Mesendoderm (in vitro differentiated cells): ENCODE measurements around the gene FBLN2.

Experiments
- DNase-seq: peaks from one replicate; pipeline ENCODE4 v3.0.0; 2013
- H2AK5ac ChIP-seq: 2 replicates; pipeline ENCODE4 v1.6.1; 2013; ENCODE audit warnings: low read length, inconsistent platforms
- H2BK120ac ChIP-seq: 2 replicates; pipeline ENCODE4 v1.6.1; 2013; ENCODE audit warnings: low read depth, mild to moderate bottlenecking, low read length, moderate library complexity, mixed read lengths
- H2BK15ac ChIP-seq: replicated peaks from 2 replicates; pipeline ENCODE4 v1.6.1; 2013; ENCODE audit warnings: low read depth, mild to moderate bottlenecking, moderate library complexity
- H2BK5ac ChIP-seq: 2 replicates; pipeline ENCODE4 v1.6.1; 2013; ENCODE audit warnings: low read length, inconsistent platforms
- H3K18ac ChIP-seq: 2 replicates; pipeline ENCODE4 v1.6.1; 2013; ENCODE audit warnings: mild to moderate bottlenecking, low read length, mixed read lengths
- H3K23ac ChIP-seq: one replicate; pipeline ENCODE4 v1.6.1; 2013; ENCODE audit warnings: low read length
- H3K27ac ChIP-seq: 2 replicates; pipeline ENCODE4 v1.5.1; 2013; ENCODE audit warnings: low read depth, mild to moderate bottlenecking, inconsistent platforms, low read length, moderate library complexity
- H3K27me3 ChIP-seq: 2 replicates; pipeline ENCODE4 v1.6.1; 2013; ENCODE audit warnings: low read length, control low read depth, mild to moderate bottlenecking, inconsistent platforms; ENCODE audit not compliant: insufficient read depth, poor library complexity
- H3K36me3 ChIP-seq: 2 replicates; pipeline ENCODE4 v1.6.1; 2013; ENCODE audit warnings: low read length, inconsistent platforms; ENCODE audit not compliant: control insufficient read depth, insufficient read depth
- H3K4ac ChIP-seq: one replicate; pipeline ENCODE4 v1.6.1; 2013; ENCODE audit warnings: low read depth, mild to moderate bottlenecking, low read length, moderate library complexity
- H3K4me1 ChIP-seq: 2 replicates; pipeline ENCODE4 v1.6.1; 2013; ENCODE audit warnings: low read depth, low read length, inconsistent platforms; ENCODE audit not compliant: control insufficient read depth
- H3K4me2 ChIP-seq: 2 replicates; pipeline ENCODE4 v1.6.1; 2013; ENCODE audit warnings: low read length
- H3K4me3 ChIP-seq: 2 replicates; pipeline ENCODE4 v1.5.1; 2013; ENCODE audit warnings: mild to moderate bottlenecking, low read length
- H3K56ac ChIP-seq: one replicate; pipeline ENCODE4 v1.6.1; 2013; ENCODE audit warnings: low read length
- H3K79me1 ChIP-seq: 2 replicates; pipeline ENCODE4 v1.6.1; 2013; ENCODE audit warnings: low read length, inconsistent platforms
- H3K79me2 ChIP-seq: 2 replicates; pipeline ENCODE4 v1.6.1; 2013; ENCODE audit warnings: mild to moderate bottlenecking, low read length; ENCODE audit not compliant: control insufficient read depth, insufficient read depth
- H3K9ac ChIP-seq: 2 replicates; pipeline ENCODE4 v1.6.1; 2013; ENCODE audit warnings: low read length, inconsistent platforms
- H4K5ac ChIP-seq: one replicate; pipeline ENCODE4 v1.6.1; 2013; ENCODE audit warnings: low read length
- H4K8ac ChIP-seq: one replicate; pipeline ENCODE4 v1.6.1; 2013; ENCODE audit warnings: low read depth, mild to moderate bottlenecking, control low read depth, low read length, moderate library complexity
- WGBS: extraction: QIAGEN DNeasy Blood & Tissue Kit; methylation state at CpG from one replicate; pipeline ENCODE4 v1.1.7; 2013; ENCODE audit warnings: low lambda C conversion rate, missing lambda C conversion rate; ENCODE audit not compliant: insufficient coverage; ENCODE audit errors: extremely low coverage; 5-methylcytosine and 5-hydroxymethylcytosine counted together

FBLN2 gene

GRCh38 chr3:13654330-13655060 is 105.6 kb downstream of the FBLN2 start:
- Histone ChIP-seq H3K9ac (peak overlapping the region; percentile 51), H2BK120ac (no peak overlapping the region), H3K23ac (peak overlapping the region; percentile 48), H3K4me2 (peak overlapping the region; percentile 25), H3K56ac (peak overlapping the region; percentile 69), H3K79me2 (no peaks in the 10 kb centered on the region), H4K8ac (no peak overlapping the region), H4K5ac (no peak overlapping the region), H3K36me3 (no peaks in the 10 kb centered on the region), H2BK5ac (no peak overlapping the region), H3K4ac (no peak overlapping the region), H2BK15ac (no peak overlapping the region), H3K4me1 (no peaks in the 10 kb centered on the region), H3K4me3 (no peak overlapping the region), H3K27me3 (no peaks in the 10 kb centered on the region), H2AK5ac (no peak overlapping the region), H3K18ac (no peak overlapping the region), H3K79me1 (no peaks in the 10 kb centered on the region), H3K27ac (no peak overlapping the region)
- no CpG with 5 or more reads among the region's 15 CpGs for WGBS
- peak; percentile 68 for DNase-seq

- no peak overlapping the region for H2BK120ac ChIP-seq
- H3K18ac ChIP-seq, result no peak overlapping the region
- no peaks in the 10 kb centered on the region for H3K4me1 ChIP-seq
- no peaks in the 10 kb centered on the region for H3K79me1 ChIP-seq
- H4K5ac ChIP-seq, result no peak overlapping the region
- no peaks in the 10 kb centered on the region for H3K36me3 ChIP-seq
- no peak overlapping the region for H2BK15ac ChIP-seq
- peak overlapping the region; percentile 48 for H3K23ac ChIP-seq
- H3K9ac ChIP-seq, result peak overlapping the region; percentile 51
- no peak overlapping the region for H3K4me3 ChIP-seq
- H3K79me2 ChIP-seq, result no peaks in the 10 kb centered on the region
- no peak overlapping the region for H4K8ac ChIP-seq
- peak; percentile 73 for DNase-seq
- peak overlapping the region; percentile 44 for H3K4me2 ChIP-seq
- H3K4ac ChIP-seq, result no peak overlapping the region
- H3K27ac ChIP-seq, result no peak overlapping the region
- no CpG with 5 or more reads among the region's 70 CpGs for WGBS
- no peaks in the 10 kb centered on the region for H3K27me3 ChIP-seq
- no peak overlapping the region for H2BK5ac ChIP-seq
- H3K56ac ChIP-seq, result peak overlapping the region; percentile 69
- H2AK5ac ChIP-seq, result no peak overlapping the region
These were observed 106.4 kb downstream of the FBLN2 start for GRCh38 chr3:13655061-13655913.

DNA sequence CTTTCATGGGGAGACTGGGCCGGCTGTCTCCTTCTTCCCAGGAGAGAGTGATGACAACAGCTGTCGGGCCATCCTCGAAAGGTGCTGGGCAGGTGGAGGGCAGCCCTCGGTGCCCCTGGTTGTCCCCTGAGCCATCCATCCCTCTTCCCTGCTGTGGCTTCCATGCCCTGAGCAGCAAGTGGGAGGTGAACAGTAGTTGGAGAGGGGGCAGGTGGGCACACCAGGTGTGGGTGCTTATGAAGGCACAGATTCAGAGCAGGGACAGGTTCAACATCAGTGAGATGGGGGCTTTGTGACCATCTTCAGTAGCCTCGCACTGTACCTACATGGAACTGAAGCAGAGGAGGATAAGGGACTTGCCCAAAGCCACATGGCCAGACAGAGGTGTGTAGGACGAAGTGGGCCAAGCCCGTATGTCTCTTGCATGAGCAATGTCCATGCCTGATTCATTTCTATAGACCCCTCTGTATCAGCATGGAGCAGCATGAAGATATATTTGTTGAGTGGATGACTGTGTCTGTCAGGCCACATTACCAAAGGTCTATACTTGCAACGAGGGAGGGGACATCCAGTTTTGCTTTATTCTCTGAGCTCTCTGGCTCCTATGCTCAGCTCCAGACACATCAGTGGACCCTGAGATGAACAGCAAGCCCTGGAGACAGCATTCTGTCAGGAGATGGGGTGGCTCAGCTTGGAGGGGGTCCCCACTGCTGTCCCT is 107.8 kb downstream of the FBLN2 start:
- Histone ChIP-seq H2BK120ac (no peak overlapping the region), H3K27me3 (no peaks in the 10 kb centered on the region), H2AK5ac (no peak overlapping the region), H3K79me2 (no peaks in the 10 kb centered on the region), H3K4me2 (no peak overlapping the region), H3K9ac (no peak overlapping the region), H3K4me3 (no peak overlapping the region), H3K36me3 (no peaks in the 10 kb centered on the region), H4K8ac (no peak overlapping the region), H3K23ac (no peak overlapping the region), H3K18ac (no peak overlapping the region), H2BK15ac (no peak overlapping the region), H3K79me1 (no peaks in the 10 kb centered on the region), H3K4me1 (no peaks in the 10 kb centered on the region), H4K5ac (no peak overlapping the region), H3K4ac (no peak overlapping the region), H3K56ac (no peak overlapping the region), H2BK5ac (no peak overlapping the region), H3K27ac (no peak overlapping the region)
- DNase-seq, result no peak
- no CpG with 5 or more reads among the region's 8 CpGs for WGBS

DNA sequence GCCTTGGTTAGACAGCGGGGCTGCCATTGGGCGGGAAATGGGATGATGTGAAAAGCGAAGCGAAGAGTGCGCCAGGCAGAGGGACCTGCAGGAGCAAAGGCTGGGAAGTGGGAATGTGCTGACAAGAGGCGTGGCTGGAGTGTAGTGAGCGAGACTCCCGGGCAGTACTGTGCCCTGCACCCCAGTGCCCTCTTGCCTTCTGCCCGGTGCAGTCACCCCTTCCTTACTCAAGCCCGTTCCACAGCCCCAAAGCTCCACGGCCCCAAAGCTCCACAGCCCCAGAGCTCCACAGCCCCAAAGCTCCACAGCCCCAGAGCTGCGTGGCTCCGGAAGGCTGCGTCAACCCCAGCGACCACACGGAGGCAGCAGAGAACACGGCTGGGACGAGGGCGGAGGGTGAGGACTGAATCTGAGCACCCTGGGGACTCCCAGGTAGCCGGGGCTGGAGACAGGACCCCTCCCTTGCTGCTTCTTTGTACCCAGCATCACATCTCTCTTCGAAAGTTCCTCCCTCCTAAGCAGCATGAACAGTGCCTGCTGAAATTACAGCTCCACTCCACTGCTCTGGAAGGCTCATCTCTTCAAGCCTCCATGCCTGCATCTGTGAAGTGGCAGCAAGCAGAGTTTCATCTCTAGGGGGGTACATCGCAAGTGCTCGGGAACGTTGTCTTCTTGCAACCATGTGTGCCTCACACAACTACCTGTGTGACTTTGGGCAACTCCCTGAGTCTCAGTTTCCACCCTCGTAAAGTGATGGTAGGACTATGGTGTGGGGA is 108.9 kb downstream of the FBLN2 start:
- H3K23ac ChIP-seq, result no peak overlapping the region
- H4K5ac ChIP-seq, result no peak overlapping the region
- H2BK5ac ChIP-seq, result no peak overlapping the region
- H2AK5ac ChIP-seq, result no peak overlapping the region
- no peaks in the 10 kb centered on the region for H3K4me1 ChIP-seq
- no peak overlapping the region for H3K56ac ChIP-seq
- H4K8ac ChIP-seq, result no peak overlapping the region
- no peak overlapping the region for H2BK15ac ChIP-seq
- no peak overlapping the region for H2BK120ac ChIP-seq
- H3K79me1 ChIP-seq, result no peaks in the 10 kb centered on the region
- H3K27me3 ChIP-seq, result no peaks in the 10 kb centered on the region
- DNase-seq, result peak; percentile 48
- H3K18ac ChIP-seq, result no peak overlapping the region
- no peak overlapping the region for H3K4ac ChIP-seq
- no peak overlapping the region for H3K27ac ChIP-seq
- no peak overlapping the region for H3K4me3 ChIP-seq
- H3K9ac ChIP-seq, result no peak overlapping the region
- H3K4me2 ChIP-seq, result no peak overlapping the region
- no CpG with 5 or more reads among the region's 25 CpGs for WGBS
- H3K79me2 ChIP-seq, result no peaks in the 10 kb centered on the region
- no peaks in the 10 kb centered on the region for H3K36me3 ChIP-seq

GRCh38 chr3:13658681-13659080 is 109.8 kb downstream of the FBLN2 start:
- Histone ChIP-seq H2BK5ac (no peak overlapping the region), H2AK5ac (no peak overlapping the region), H4K8ac (no peak overlapping the region), H3K27me3 (no peaks in the 10 kb centered on the region), H3K18ac (no peak overlapping the region), H3K4me2 (no peak overlapping the region), H3K9ac (no peak overlapping the region), H3K27ac (no peak overlapping the region), H3K4me3 (no peak overlapping the region), H4K5ac (no peak overlapping the region), H3K36me3 (no peaks in the 10 kb centered on the region), H3K79me1 (no peaks in the 10 kb centered on the region), H3K4me1 (no peaks in the 10 kb centered on the region), H3K23ac (no peak overlapping the region), H3K4ac (no peak overlapping the region), H2BK120ac (no peak overlapping the region), H3K56ac (no peak overlapping the region), H2BK15ac (no peak overlapping the region), H3K79me2 (no peaks in the 10 kb centered on the region)
- no CpG with 5 or more reads among the region's 8 CpGs for WGBS
- no peak for DNase-seq
